HG03442 (cell line): Measurements from ENCODE around the gene IL1B.

Experiments used
- ATAC-seq: cut with Tn5 transposase; IDR thresholded peaks from one replicate; pipeline ENCODE4 v1.9.1; 2021; ENCODE audit warnings: mild to moderate bottlenecking, moderate library complexity; ENCODE audit not compliant: unreplicated experiment

IL1B gene

DNA sequence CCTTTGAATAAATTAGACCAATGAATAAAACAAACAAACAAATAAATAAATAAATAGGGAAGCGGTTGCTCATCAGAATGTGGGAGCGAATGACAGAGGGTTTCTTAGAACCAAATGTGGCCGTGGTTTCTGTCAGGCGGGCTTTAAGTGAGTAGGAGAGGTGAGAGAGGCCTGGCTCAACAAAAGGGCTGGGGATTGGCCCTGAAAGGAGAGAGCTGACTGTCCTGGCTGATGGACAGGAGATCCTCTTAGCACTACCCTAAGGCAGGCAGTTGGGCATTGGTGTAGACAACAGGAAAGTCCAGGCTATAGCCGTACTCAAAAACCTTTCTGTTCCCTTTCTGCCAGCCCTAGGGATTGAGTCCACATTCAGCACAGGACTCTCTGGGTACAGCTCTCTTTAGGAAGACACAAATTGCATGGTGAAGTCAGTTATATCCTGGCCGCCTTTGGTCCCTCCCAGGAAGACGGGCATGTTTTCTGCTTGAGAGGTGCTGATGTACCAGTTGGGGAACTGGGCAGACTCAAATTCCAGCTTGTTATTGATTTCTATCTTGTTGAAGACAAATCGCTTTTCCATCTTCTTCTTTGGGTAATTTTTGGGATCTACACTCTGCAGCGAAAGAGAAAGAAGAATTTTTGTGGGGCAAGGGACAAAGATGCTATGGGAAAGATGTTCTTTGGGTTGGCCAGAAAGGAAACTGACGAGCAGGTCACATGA, 6.5 kb downstream of the IL1B start:
- ATAC-seq, result no peak

DNA sequence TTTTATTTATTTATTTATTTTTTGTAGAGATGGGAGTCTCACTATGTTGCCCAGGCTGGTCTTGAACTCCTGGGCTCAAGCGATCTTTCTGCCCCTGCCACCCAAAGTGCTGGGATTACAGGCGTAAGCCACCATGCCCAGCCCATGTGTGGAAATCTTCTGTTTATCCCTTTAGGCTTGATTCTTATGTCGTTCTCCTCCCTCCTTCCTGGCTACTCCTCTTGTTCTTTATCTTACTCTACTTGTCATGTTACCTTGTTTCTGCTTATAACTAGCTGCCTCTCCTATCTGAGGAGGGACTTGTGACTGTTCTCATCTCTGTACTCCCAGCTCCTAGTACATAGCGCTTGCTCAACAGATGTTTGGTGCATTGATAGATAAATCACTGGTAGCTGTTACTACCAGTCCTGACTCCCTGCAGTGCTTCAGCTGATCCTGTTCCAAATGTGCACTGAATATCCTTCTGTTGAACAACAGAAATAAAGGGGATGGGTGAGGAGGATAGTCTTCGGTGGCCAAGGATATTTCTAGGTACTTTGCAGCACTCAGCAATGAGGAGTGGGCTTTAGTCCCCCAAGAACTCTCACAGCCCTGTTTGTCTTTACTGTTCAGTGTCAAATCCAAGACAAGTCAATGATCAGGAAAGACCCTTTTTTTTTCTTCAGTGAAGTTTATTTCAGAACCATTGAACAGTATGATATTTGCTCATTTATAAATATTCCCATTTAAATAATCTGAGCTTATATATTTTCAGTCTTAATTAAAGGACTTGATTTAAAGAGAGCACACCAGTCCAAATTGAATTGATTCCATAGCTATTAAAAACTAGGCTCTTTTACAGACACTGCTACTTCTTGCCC, 7.2 kb downstream of the IL1B start:
- ATAC-seq, result no peak

DNA sequence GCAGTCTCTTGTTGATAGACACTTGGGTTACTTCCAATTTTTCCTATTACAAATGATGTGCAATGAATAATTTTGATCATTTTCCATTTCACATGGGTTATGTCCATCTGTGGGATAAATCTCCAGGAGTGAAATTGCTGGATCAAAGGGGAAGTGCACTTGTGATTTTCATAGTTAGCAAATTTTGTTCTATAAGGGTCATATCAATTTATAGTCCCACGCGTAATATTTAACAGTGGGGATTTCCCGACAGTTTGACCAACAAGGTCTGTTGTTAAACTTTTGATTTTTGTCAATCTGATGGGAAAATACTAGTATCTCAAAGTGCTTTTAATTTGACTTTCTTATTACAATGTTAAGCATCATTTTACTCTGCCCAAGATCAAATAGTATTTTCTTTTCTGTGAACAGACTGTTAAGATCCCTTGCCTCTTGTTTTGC, 8.3 kb downstream of the IL1B start:
- ATAC-seq, result no peak

DNA sequence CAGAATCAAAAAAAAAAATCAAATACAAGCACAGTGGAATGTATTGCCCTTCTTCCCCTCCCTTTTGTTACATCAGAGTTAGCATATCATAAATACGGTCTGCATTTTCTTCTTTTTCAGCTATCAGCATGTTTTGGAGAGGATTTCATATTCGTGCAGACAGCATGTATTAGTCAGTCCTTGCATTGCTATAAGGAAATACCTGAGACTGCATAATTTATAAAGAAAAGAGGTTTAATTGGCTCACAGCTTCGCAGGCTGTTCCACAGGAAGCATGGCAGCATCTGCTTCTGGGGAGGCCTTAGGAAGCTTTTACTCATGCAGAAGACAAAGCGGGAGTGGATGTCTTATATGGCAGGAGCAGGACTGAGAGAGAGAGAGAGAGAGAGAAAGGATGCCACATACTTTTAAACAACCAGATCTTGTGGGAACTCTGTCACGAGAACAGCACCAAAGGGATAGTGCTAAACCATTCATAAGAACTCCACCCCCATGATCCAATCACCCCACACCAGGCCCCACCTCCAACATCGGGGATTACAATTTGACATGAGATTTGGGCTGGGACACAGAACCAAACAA, 8.9 kb downstream of the IL1B start:
- ATAC-seq, result no peak

DNA sequence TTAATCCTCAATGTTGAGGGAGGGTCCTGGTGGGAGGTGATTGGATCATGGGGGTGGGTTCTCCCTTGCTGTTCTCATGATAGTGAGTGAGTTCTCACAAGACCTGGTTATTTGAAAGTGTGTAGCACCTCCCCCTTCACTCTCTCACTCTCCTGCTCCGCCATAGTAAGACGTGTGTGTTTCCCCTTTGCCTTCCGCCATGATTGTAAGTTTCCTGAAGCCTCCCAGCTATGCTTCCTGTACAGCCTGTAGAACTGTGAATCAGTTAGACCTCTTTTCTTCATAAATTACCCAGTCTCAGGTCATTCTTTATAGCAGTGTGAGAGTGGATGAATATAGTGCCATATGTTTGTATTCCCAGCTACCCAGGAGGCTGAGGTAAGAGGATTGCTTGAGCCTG, 9.6 kb downstream of the IL1B start:
- ATAC-seq, result no peak

DNA sequence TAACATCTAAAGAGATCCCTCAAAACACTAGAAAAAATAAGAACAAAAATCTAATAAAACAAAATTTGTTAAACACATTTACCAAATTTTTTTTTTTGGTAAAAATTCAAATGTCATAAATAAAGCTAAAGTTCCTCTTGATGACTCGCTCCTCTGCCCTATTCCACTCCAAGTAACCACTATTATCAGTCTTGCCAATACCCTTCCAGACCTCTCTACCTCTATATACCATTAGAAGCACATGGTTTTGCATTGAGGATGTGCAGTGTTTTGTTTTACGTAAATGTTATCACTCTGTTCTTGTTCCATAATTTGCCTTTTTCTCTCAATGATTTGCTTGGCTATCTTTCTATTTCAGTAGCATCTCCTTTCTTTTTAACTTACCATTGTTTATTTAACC, 10.9 kb downstream of the IL1B start:
- ATAC-seq, result no peak

DNA sequence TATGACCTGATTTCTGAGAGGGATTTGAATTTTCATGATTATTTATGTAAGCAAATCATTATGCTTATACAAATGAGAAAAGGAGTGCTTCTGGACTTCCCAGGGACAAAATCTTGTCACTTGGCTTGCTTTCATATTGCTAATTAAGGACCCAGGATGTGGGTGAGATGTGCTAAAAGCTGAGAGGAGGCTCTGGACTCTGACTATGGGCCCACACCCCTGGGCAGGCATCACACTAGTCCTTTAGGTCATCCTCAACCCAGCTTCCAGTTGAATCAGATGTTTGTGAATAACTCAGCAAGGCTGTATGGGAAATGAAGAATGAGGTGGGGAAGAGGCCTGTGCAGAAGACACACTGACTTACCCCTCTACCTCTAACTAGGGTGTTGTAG, 11.9 kb downstream of the IL1B start:
- no peak for ATAC-seq

DNA sequence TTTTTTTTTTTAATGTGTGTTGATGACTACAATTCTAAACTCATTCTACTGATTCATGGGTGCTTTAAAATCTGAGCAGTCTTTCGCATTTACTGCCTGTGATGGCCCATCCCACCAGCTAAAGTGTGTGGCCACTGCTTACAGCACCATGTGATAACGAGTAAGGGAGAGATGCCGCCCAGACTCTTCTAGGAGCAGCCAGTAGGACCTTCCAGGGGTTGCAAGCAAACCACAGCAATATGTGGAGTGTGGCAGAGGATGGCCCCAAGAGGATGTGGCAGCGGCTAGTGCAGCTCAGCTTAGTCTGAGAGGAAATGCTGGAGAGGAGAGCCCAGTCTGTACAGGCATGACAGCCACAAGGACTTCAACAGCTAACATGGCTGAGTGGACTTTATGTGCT, 14.9 kb downstream of the IL1B start:
- ATAC-seq, result no peak

DNA sequence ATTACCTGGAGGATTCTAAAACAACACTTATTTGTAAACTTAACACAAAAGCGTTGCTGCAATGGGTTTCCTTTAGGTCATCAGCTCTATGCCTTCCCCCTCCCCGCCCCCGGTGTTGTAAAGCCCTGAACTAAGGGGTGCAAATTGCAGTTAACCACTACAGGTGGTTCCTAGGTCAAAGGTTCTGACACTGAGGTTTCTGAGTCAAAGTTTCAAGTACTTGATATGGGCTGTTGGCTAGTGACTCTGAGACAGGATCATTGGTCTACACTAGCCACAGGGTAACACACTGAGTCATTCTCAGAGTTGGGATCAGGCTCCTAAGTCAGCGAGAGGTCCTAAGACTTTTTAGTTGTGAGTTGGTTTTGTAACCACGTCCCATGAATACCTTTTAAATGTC, 15.4 kb downstream of the IL1B start:
- peak; percentile 87 for ATAC-seq

DNA sequence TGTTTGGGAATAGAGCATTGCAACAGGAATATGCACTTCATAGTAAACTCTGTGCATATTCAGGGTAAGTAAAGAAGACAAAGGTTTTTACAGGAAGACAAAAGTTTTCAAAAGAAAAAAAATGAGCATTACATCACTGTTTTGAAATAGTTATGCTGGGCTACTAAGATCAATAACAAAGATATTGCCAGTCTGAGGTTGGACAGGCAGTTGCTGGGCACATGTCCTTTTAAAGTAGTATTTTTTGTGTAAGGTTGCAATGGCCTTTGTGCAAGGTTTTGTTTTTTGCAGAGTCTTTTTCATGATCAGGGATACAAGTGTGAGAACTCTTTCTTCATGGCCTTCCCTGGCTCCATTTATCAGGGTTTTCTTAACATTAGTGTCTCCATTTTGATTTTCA, 16.2 kb downstream of the IL1B start:
- no peak for ATAC-seq

DNA sequence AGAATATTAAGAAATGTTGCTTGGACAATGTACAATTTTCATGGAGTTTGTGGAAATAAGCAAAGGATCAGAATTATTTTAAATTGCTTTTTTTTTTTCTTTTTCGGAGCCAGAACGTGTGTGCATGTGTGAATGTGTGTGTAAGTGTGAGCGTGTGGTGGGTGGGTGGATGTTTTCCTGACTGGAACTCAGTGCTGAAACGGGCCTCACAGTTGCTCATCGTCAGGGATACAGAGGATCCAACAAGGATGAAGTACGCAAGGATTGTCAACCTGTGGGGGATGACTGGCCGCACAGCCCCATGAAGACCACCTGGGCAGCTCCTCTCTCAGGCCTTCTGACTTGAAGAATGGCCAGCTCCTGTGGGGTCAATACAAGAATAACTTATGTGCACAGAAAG, 17.5 kb downstream of the IL1B start:
- ATAC-seq, result no peak

DNA sequence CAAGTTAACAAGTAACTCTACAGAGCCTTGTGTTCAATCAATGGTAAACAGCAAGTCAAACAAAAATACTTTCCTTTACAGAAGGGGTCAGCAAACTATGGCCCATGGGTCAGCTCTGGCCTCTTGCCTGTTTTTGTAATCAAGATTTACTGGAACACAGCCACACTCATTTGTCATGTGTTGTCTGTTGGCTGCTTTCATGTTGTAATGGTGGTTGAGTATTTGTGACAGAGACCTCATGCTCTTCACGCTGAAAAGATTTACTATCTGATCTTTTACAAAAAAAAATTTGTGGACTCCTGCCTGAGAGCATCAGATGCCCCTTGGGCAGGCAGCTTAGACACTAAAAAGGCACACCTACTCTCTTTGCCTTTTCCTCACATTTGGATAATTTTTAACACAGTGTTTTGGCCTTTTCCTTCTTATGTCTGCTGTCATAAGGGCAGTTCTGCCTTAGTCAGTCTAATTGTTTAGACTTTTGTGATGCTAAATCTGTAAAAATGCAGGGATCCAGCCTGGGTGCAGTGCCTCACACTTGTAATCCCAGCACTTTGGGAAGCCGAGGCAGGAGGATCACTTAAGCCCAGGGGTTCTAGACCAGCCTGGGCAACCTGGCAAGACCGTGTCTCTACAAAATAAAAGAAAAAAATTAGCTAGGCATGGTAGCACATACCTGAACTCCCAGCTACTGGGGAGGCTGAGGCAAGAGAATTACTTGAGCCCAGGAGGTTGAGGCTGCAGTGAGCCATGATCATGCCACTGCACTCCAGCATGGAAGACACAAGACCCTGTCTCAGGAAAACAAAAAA, 18.3 kb downstream of the IL1B start:
- no peak for ATAC-seq

DNA sequence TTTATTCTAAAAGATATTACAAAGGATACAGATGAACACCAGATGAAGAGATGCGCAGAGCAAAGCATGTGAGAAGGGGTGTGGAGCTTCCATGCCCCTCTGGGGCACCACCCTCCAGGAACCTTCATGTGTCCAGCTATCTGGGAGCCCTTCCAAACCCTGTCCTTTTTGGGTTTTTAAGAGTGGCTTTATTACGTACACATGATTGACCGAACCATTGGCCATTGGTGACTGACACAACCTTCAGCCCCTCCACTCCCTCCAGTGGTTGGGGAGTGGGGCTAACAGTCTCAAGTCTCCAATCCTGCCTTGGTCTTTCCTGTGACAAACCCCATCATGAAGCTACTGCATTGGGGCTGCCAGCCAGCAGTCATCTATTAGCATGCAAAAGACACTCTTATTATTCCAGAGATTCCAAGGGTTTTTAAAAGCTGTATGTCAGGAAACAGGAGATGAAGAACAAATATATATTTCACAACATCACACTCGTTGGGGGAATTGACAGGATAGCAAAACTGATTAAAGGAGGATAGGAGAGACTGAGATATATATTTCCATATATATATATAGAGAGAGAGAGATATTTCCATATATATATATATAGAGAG, 19.4 kb downstream of the IL1B start:
- ATAC-seq, result no peak

DNA sequence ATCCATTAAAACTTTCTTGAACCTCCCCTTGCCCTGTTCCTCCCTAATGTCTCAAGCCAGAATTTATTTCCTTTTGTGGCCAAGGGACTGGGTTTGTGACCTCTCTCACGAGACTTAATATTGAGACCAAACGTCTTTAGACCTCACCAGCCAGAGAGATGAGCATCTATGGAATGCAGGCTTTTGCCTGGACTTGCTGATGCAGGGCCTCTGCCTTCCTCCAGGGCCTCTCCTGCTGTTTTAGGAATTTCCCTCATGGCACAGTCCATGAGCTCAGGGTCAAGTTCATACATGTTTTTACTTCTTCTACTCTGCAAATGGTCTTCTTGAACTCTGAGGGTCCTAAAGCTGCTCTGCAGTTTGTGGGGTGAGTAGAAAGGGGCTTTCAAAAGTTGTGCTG, 22.3 kb downstream of the IL1B start:
- no peak for ATAC-seq

DNA sequence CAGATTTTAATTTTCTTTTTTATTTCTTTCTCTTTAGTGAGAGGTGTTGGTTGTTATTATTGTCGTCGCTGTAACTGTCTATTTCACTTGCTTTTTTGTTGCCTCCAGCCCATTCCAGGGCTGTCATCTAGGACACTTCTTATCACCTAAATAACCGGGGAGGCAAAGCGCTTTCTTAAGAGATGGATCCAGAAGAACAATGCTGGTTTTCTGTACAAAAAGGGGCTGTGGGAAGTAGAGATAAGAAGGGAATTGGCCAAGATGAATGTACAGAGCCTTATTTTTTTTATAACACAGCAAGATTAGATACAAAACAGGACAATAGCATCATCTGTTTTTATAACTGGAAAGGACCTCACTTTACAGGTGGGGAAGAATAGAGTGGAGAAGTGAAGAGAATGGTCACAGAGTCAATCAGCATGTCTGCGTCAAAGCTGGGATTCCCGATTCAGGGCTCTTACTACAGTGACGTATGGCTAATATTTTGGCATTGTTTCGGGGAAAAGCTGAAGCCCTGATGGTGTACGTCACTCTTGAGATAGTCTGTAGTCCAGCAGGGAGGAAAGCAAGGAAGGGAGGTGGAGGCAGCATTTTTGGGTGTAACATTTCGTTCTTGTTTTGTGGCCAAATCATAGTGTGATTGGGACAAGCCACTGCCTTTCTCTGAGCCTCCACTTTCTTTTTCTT, 23.2 kb downstream of the IL1B start:
- no peak for ATAC-seq

DNA sequence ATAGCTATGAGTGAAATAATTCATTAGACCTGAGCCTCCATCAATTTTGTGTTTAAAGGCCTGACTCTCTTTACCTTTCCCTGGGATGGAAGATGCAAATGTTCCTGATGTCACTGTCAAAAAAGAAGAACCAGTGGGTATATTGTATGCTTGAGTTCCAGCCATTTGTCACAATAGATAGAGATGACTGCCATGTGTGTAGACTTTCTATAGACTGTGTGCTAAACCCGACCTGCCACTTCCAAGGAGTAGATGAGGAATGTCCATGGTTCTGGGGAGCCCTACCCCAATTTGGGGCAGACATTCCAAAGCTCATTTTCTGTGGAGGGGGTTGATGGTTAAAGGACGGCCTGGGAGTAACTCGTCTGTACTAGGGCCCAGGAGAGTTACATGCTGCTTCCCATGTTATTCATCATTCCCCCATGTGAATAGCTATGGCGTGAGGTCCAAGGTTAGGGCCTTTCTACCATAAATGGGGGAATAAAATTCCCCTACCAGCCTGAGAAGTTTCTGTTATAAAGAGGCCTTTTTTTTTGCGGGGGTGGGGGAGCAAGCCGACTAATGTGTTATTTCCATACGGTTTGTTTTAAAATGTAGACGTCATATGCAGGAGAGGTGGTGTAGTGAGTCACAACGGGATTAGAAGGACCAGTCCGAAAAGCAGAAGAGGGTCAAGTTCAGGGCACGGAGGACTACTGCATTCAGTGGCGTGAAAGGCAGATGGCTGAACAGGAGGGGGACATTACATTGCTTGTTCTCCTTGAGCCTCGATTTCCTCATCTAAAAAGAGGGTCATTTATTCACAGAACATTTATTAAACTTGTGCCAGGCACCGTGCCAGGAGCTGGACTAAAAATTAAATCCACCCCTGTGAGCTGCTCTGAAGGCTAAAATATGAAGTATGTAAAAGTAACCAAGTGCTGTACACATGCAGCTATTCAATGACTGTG, 24.0 kb downstream of the IL1B start:
- peak; percentile 88 for ATAC-seq

DNA sequence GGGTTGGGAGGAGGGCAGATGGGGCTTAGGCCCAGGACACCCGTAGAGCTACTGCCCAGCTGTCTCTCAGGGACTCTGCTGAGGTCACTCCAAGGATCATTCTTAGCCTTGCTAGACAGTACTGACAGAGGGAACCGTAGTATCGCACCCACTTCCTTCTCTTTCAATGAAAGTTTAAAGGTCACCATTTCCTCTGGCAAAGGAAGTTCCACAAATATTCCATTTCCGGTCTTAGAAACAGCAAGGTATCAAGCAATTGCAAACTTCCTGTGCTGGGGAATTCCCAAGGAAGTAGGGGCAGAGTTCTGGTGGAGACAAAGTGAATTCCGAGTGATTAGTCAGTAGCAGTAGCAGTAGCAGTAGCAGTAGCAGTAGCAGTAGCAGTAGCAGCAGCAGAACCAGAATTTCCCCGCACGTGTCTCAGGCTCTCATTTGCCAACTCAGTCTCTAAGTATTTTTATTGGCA, 24.7 kb downstream of the IL1B start:
- no peak for ATAC-seq

DNA sequence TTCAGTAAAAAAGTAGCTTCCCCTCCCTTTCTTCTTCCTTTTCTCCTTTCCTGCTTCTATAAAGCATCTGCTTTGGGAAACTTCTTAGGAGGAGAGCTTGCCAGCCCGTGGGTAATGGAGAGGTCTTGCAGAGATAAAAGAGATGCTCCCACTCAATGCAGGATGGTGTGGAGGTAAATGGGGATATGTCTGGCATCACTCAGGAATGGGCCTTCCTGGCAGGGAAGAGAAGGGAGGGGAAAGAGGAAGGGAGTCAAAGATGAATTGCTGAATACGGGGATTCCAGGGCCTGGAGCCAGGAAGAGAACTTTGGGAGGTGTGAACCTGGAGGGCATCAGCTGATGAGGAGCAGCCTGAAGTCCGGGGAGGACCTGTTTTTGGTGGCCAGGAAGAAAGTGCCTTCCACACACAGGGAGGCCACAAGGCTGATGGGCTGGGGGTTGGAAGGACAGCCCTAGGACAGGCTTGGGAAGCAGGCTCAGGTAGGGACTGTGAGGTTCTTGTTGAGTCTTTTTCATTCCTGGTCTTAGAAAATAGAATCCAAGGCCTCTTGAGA, 25.2 kb downstream of the IL1B start:
- no peak for ATAC-seq

DNA sequence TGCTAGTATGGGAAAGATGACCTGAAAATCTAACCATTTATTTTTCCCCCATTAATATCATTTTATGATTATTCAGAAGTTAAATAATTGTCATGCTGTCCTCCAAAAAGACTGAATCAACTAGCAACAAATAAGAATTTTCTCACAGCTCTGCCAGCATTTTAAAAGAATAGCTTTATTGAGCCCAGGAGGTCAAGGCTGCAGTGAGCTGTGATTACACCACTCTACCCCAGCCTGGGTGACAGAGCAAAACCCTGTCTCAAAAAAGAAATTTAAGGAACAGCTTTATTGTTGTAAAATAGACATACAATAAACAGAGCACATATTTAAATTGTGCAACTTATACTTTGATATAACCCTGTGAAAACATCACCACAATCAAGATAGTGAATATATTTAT, 27.5 kb downstream of the IL1B start:
- ATAC-seq, result no peak
